OCI-LY7 (cell line): ENCODE data around the gene SPATA13. TPM values are rescaled to one million over a fixed set of nuclear protein-coding genes. Genes with fewer than 3 reads are reported as not detected.

Experiments
- BruUV-seq: library from RNA; stranded (reverse); fragments of 400-500 nt; replicated peaks from 2 replicates; lab custom pipeline; 2021; lab: Mats Ljungman, UMichigan
- CTCF ChIA-PET: fragments of 300-600 bp; sonication (Branson Sonifier 250); formaldehyde crosslinking; loops from one replicate; lab custom pipeline; 2022; ENCODE audit warnings: antibody characterized with exemption; ENCODE audit not compliant: unreplicated experiment; lab: Charles Lee
- POLR2A ChIA-PET: fragments of 300-600 bp; sonication (Branson Sonifier 250); formaldehyde crosslinking; loops from one replicate; lab custom pipeline; 2022; ENCODE audit warnings: antibody characterized with exemption; lab: Charles Lee
- DNase-seq: peaks from one replicate; pipeline ENCODE4 v3.0.0-alpha.2; 2015; ENCODE audit warnings: low spot score
- H2AFZ ChIP-seq: fragments of 200-600 bp; sonication (generic), shearing (Covaris generic); 2 replicates; pipeline ENCODE4 v1.6.1; 2014; ENCODE audit warnings: mild to moderate bottlenecking, antibody characterized with exemption, low read length, moderate library complexity
- H3K27ac ChIP-seq: fragments of 200-600 bp; sonication (generic); 2 replicates; pipeline ENCODE4 v1.5.1; 2014; ENCODE audit warnings: mixed run types, low read depth, mild to moderate bottlenecking, moderate library complexity, low read length, inconsistent platforms; ENCODE audit not compliant: poor library complexity, severe bottlenecking
- H3K36me3 ChIP-seq: fragments of 200-600 bp; sonication (generic); 2 replicates; pipeline ENCODE4 v1.6.1; 2014; ENCODE audit warnings: mild to moderate bottlenecking, antibody characterized with exemption, low read length, moderate library complexity, mixed read lengths; ENCODE audit not compliant: insufficient read depth
- H3K4me1 ChIP-seq: fragments of 200-600 bp; sonication (generic); 2 replicates; pipeline ENCODE4 v1.5.1; 2014; ENCODE audit warnings: mild to moderate bottlenecking, low read length; ENCODE audit not compliant: insufficient read depth, poor library complexity, severe bottlenecking
- H3K4me2 ChIP-seq: fragments of 200-600 bp; sonication (generic); 2 replicates; pipeline ENCODE4 v1.6.1; 2014; ENCODE audit warnings: mild to moderate bottlenecking, low read length
- H3K4me3 ChIP-seq: fragments of 200-600 bp; sonication (generic); 2 replicates; pipeline ENCODE4 v1.5.1; 2014; ENCODE audit warnings: mild to moderate bottlenecking, low read depth, low read length; ENCODE audit not compliant: poor library complexity, severe bottlenecking
- H3K79me2 ChIP-seq: fragments of 200-600 bp; sonication (generic); 2 replicates; pipeline ENCODE4 v1.6.1; 2016; ENCODE audit warnings: low read depth, mild to moderate bottlenecking, low read length, moderate library complexity, mixed read lengths; ENCODE audit not compliant: insufficient read depth
- H3K9me2 ChIP-seq: fragments of 200-600 bp; sonication (generic); 2 replicates; pipeline ENCODE4 v1.6.1; 2016; ENCODE audit warnings: mild to moderate bottlenecking, low read length, mixed read lengths; ENCODE audit not compliant: insufficient read depth
- H3K9me3 ChIP-seq: fragments of 200-600 bp; sonication (generic); 2 replicates; pipeline ENCODE4 v1.6.1; 2014; ENCODE audit warnings: mild to moderate bottlenecking, mixed run types, low read length, mixed read lengths
- H4K20me1 ChIP-seq: fragments of 200-600 bp; sonication (generic); 2 replicates; pipeline ENCODE4 v1.6.1; 2014; ENCODE audit warnings: mild to moderate bottlenecking, antibody characterized with exemption, low read length, moderate library complexity, mixed read lengths; ENCODE audit not compliant: insufficient read depth
- EZH2phosphoT487 ChIP-seq: fragments of 200-600 bp; sonication (generic); IDR thresholded peaks from 2 replicates; pipeline ENCODE4 v1.6.1; 2018; ENCODE audit warnings: low read depth, borderline replicate concordance, mild to moderate bottlenecking, mixed run types, antibody characterized with exemption, low read length, moderate library complexity, mixed read lengths
- intact Hi-C: fragments of 100-400 bp; cut with micrococcal nuclease; formaldehyde crosslinking; loops from one replicate; pipeline ENCODE4 v1.10.0; 2022; ENCODE audit not compliant: unreplicated experiment
- total RNA-seq, 2 experiments: library from RNA; depleted of rRNA in 1 of 2; stranded (reverse); fragments of >200 nt in 1 of 2; shearing (Covaris generic) in 1 of 2; gene quantifications; 2 replicates each; pipeline ENCODE4 v1.2.3, GENCODE V29; 2014 to 2022
- TF ChIP-seq, protein P1 (sequence below): fragments of 200-600 bp; sonication (generic); conservative IDR thresholded peaks from 2 replicates; pipeline ENCODE4 v1.5.1; 2014; ENCODE audit warnings: mild to moderate bottlenecking, antibody characterized with exemption, low read length, moderate library complexity, mixed read lengths

SPATA13 gene
- total RNA-seq, 2 experiments from 2014 or later = 3.8 to 32.4 TPM

DNA sequence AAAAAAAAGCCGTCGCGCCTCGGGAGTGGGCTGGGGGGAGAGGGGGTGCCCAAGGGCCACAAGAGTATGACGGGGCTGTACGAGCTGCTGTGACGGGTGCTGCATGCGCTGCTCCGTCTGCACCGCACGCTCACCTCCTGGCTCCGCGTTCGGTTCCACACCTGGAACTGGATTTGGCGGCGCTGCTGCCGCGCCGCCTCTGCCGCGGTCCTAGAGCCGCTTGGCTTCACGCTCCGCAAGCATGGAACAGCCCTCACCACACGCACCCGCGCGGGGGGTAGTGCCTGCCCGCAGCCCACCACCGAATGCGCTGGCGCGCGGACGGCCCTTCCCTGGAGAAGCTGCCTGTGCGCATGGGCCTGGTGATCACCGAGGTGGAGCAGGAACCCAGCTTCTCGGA, 167.6 kb downstream of the SPATA13 start:
- ChIA-PET POLR2A (interaction anchor here (0.6 to 0.7 kb wide), 2 partner anchors 1824 to 1859 kb away, joined by 3 read pairs; no protein-coding TSS in a partner anchor), CTCF (no interaction called here)
- Histone ChIP-seq H3K36me3 (no peaks in the 10 kb centered on the region), H3K79me2 (no peaks in the 10 kb centered on the region), H3K4me1 (no peaks in the 10 kb centered on the region), H3K27ac (no peak overlapping the region), H3K4me3 (no peak overlapping the region), H4K20me1 (no peaks in the 10 kb centered on the region), H3K9me2 (no peaks in the 10 kb centered on the region), H3K9me3 (no peaks in the 10 kb centered on the region), H2AFZ (no peak overlapping the region), H3K4me2 (no peak overlapping the region)
- BruUV-seq = no TSS peak
- TF ChIP-seq EZH2phosphoT487 = no peak
- TF ChIP-seq, protein P1, sequence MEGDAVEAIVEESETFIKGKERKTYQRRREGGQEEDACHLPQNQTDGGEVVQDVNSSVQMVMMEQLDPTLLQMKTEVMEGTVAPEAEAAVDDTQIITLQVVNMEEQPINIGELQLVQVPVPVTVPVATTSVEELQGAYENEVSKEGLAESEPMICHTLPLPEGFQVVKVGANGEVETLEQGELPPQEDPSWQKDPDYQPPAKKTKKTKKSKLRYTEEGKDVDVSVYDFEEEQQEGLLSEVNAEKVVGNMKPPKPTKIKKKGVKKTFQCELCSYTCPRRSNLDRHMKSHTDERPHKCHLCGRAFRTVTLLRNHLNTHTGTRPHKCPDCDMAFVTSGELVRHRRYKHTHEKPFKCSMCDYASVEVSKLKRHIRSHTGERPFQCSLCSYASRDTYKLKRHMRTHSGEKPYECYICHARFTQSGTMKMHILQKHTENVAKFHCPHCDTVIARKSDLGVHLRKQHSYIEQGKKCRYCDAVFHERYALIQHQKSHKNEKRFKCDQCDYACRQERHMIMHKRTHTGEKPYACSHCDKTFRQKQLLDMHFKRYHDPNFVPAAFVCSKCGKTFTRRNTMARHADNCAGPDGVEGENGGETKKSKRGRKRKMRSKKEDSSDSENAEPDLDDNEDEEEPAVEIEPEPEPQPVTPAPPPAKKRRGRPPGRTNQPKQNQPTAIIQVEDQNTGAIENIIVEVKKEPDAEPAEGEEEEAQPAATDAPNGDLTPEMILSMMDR = no peak
- intact Hi-C loops = no loop called here
- no peak for DNase-seq

DNA sequence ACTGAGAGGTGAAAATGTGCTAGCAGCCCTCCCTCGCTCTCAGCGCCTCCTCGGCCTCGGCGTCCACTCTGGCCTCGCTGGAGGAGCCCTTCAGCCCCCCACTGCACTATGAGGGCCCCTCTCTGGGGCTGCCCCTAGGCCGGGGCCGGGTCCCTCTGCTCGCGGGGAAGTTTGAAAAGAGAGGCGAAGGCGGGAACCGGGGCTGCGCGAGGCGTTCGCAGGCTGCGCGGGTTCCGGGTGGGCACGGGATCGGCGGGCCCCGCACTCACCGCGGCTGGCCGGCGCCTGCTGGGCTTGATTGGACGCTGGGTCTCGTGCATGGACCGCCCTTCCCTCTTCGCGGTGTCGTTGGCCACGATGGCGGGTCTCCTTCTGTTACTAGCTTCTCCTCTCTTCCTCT, 178.2 kb downstream of the SPATA13 start:
- Histone ChIP-seq H3K79me2 (no peaks in the 10 kb centered on the region), H3K4me2 (no peak overlapping the region), H3K9me2 (no peaks in the 10 kb centered on the region), H2AFZ (no peak overlapping the region), H3K4me3 (no peak overlapping the region), H3K9me3 (no peaks in the 10 kb centered on the region), H3K27ac (no peak overlapping the region), H3K36me3 (no peaks in the 10 kb centered on the region), H4K20me1 (no peaks in the 10 kb centered on the region), H3K4me1 (no peaks in the 10 kb centered on the region)
- DNase-seq = no peak
- intact Hi-C loops = no loop called here
- POLR2A ChIA-PET = no interaction called here
- TF ChIP-seq, protein P1 = no peak
- no peak for TF ChIP-seq EZH2phosphoT487
- no TSS peak for BruUV-seq
- CTCF ChIA-PET = no interaction called here

DNA sequence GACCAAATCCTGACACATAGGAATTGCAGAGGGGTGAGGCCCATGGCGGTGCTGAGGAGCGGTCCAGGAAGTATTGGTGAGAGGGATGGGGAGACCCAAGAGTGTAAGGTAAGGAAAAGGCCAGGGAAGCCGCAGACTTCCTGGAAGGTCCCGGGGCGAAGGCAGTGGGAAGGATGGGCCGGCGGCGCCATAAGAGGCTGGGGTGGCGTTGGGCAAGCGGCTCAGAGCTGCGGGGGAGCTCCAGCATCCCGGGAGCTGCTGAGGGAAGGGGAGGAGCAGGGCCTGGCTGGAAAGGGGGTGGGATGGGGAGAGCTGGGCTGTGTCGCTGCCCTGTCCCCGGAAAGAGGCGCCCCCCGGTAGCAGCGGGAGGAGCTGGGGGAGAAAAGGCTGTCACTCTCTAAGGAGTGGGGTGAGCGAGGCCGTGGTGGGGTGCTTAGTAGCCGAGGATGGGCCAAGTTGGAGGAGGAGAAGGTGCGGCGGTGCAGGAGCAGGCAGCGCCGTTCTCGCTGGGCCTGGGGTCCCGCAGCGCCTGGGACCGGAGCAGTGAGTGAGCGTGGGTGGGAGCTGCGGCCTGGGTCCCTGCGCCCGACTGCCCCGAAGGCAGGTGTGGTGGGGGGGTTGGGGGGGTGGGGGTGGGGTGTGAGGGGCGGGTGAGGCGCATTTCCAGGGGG, 179.6 kb downstream of the SPATA13 start:
- no peaks in the 10 kb centered on the region for H3K9me3 ChIP-seq
- no peak for DNase-seq
- H3K9me2 ChIP-seq = no peaks in the 10 kb centered on the region
- no peaks in the 10 kb centered on the region for H3K79me2 ChIP-seq
- ChIA-PET CTCF (no interaction called here), POLR2A (interaction anchor here (0.6 kb wide), 2 partner anchors 223 to 301 kb away, joined by 3 to 4 read pairs; no protein-coding TSS in a partner anchor)
- BruUV-seq = no TSS peak
- no peak overlapping the region for H3K4me3 ChIP-seq
- no peak overlapping the region for H3K4me2 ChIP-seq
- H4K20me1 ChIP-seq = no peaks in the 10 kb centered on the region
- no peak overlapping the region for H2AFZ ChIP-seq
- H3K27ac ChIP-seq = no peak overlapping the region
- intact Hi-C loops = no loop called here
- no peaks in the 10 kb centered on the region for H3K36me3 ChIP-seq
- no peak for TF ChIP-seq EZH2phosphoT487
- TF ChIP-seq, protein P1 = no peak
- H3K4me1 ChIP-seq = no peaks in the 10 kb centered on the region
